Stomach (tissue), 9 donors: ENCODE results near the gene ZNF611. TPM values are rescaled to one million over a fixed set of nuclear protein-coding genes. Genes with fewer than 3 reads are reported as not detected.
"Not testable (repeated sequence)": the region's sequence is repeated elsewhere in the genome, so short reads cannot be mapped to it uniquely, and the experiment has no call there.

Experiments used
- DNase-seq, 2 donors: peaks; one replicate each; pipeline versions ENCODE4 v3.0.0 to v3.0.0-alpha.2; 2013 to 2019
- H3K27ac ChIP-seq, 5 donors: fragments of 200-600 bp in 4 of 5; sonication (generic) in 4 of 5; one replicate each; pipeline ENCODE4 v1.5.1; 2013 to 2019; ENCODE audit warnings: mild to moderate bottlenecking in 1 of 5, moderate library complexity in 1 of 5
- H3K27me3 ChIP-seq, 3 donors: fragments of 200-600 bp; sonication (generic); one replicate each; pipeline ENCODE4 v1.5.1; 2017 to 2019; ENCODE audit warnings: mixed run types in 1 of 3
- H3K36me3 ChIP-seq, 4 donors: fragments of 200-600 bp; sonication (generic); 1 replicate in 3 of 4; 2 replicates in 1 of 4; pipeline ENCODE4 v1.5.1; 2016 to 2019
- H3K4me1 ChIP-seq, 4 donors: fragments of 200-600 bp; sonication (generic); one replicate each; pipeline ENCODE4 v1.5.1; 2016 to 2019
- H3K4me3 ChIP-seq, 4 donors: fragments of 200-600 bp; sonication (generic) in 3 of 4; one replicate each; pipeline ENCODE4 v1.5.1; 2016 to 2019; ENCODE audit warnings: mild to moderate bottlenecking in 1 of 4
- H3K9me3 ChIP-seq, 4 donors: fragments of 200-600 bp; sonication (generic); one replicate each; pipeline ENCODE4 v1.5.1; 2016 to 2019
- EP300 ChIP-seq: sonication (generic); formaldehyde crosslinking; IDR thresholded peaks from one replicate; pipeline ENCODE4 v1.6.1; 2017; ENCODE audit warnings: antibody characterized with exemption
- POLR2A ChIP-seq, 4 donors: fragments of 450-650 bp; IDR thresholded peaks; one replicate each; pipeline ENCODE4 v1.6.1; 2016; ENCODE audit warnings: antibody characterized with exemption in 4 of 4, control low read depth in 2 of 4, mild to moderate bottlenecking in 1 of 4, moderate library complexity in 1 of 4
- POLR2AphosphoS5 ChIP-seq, 3 donors: sonication (generic); formaldehyde crosslinking; IDR thresholded peaks; one replicate each; pipeline ENCODE4 v1.6.1; 2016; ENCODE audit warnings: antibody characterized with exemption in 3 of 3
- WGBS, 5 donors: extraction: QIAGEN DNeasy Blood & Tissue Kit in 3 of 5; methylation state at CpG; one replicate each; pipeline versions ENCODE4 v1.1.5 to v1.1.7; 2013 to 2018; 5-methylcytosine and 5-hydroxymethylcytosine counted together
- intact Hi-C: fragments of 100-400 bp; cut with DNase I; formaldehyde crosslinking; loops from one replicate; pipeline ENCODE4 v1.15.1; 2023; ENCODE audit warnings: low total_unique reads
- polyA plus RNA-seq, 3 donors: library from polyadenylated mRNA; stranded (reverse); fragments of 200-250 nt; gene quantifications; one replicate each; pipeline ENCODE4 v1.2.3, GENCODE V29; 2013
- total RNA-seq, 5 donors: library from RNA; depleted of rRNA; stranded (reverse); fragments of >200 nt; gene quantifications; one replicate each; pipeline versions ENCODE4 v1.1.0 to v1.2.3, GENCODE V29; 2014 to 2016
- TF ChIP-seq, protein P1 (sequence below), 7 experiments: fragments of 450-650 bp in 4 of 7; fragments of 200-600 bp in 3 of 7; sonication (generic) in 3 of 7; IDR thresholded peaks; one replicate each; pipeline ENCODE4 v1.5.1; 2016 to 2019; ENCODE audit warnings: antibody characterized with exemption in 7 of 7, control low read depth in 2 of 7, mild to moderate bottlenecking in 1 of 7
- donor health status: healthy with polysubstance abuse.
- donor health status: Bipolar disorder and iron deficiency.
- donor health status: healthy.

The ZNF611 gene
- total and polyA plus RNA-seq, 8 donors = 1.6 to 58.5 (median 6.3) TPM

DNA sequence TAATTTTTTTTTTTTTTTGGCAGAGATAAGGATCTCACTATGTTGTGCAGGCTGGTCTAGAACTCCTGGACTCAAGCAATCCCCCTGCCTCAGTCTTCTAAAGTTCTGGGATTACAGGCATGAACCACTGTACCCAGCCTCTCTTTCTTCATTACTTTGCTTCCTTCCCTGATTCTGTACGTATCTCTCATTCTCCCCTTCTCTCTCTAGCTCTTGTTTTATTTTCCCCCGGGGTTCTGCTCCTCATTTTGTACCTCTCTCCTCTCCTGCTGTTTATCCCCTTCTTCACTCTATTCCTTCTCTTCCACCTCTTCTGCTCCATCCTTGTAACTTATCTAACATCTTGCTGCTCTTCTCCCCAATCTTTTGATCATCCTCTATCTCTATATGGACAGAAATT lies 46.5 kb downstream of the ZNF611 start:
- H3K27me3 ChIP-seq = no peaks in the 10 kb centered on the region
- DNase-seq = no peak
- H3K27ac ChIP-seq = peak overlapping the region in 1 of 5 donors; percentile 90
- TF ChIP-seq, protein P1, sequence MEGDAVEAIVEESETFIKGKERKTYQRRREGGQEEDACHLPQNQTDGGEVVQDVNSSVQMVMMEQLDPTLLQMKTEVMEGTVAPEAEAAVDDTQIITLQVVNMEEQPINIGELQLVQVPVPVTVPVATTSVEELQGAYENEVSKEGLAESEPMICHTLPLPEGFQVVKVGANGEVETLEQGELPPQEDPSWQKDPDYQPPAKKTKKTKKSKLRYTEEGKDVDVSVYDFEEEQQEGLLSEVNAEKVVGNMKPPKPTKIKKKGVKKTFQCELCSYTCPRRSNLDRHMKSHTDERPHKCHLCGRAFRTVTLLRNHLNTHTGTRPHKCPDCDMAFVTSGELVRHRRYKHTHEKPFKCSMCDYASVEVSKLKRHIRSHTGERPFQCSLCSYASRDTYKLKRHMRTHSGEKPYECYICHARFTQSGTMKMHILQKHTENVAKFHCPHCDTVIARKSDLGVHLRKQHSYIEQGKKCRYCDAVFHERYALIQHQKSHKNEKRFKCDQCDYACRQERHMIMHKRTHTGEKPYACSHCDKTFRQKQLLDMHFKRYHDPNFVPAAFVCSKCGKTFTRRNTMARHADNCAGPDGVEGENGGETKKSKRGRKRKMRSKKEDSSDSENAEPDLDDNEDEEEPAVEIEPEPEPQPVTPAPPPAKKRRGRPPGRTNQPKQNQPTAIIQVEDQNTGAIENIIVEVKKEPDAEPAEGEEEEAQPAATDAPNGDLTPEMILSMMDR (IDR thresholded peaks at IDR 0.05) = no peak
- TF ChIP-seq POLR2A (IDR thresholded peaks at IDR 0.05) (no peak), EP300 (no peak), POLR2AphosphoS5 (IDR thresholded peaks at IDR 0.05) (no peak)
- peaks cover 8 to 37% (median 26%) of the 10 kb centered on the region in 4 donors for H3K4me1 ChIP-seq
- WGBS, 5 donors = 82 to 97% (median 90%) methylated on average over 2 of the region's 2 CpGs
- H3K4me3 ChIP-seq = no peak overlapping the region
- intact Hi-C loops = no loop called here
- no peaks in the 10 kb centered on the region for H3K9me3 ChIP-seq
- H3K36me3 ChIP-seq = peaks cover 0 to 10% (median 5%) of the 10 kb centered on the region in 4 donors

DNA sequence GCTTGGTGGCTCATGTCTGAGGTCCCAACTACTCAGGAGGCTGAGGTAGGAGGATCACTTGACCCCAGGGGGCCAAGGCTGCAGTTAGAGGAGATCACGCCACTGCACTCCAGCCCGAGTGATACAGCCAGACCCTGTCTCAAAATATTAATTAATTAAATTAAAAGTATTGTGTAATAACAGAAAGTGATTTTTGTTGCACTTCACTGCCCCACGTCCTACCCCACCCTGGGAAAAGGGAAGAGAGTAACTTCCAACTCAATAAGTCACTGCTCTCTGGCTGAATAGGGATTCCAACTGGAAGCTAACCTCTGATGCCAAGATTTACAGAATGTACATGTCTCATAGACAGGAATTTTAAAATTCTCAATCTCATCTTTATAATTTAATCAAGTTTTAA lies 47.2 kb downstream of the ZNF611 start:
- H3K4me3 ChIP-seq = no peak overlapping the region
- no peak for DNase-seq
- peaks cover 8 to 37% (median 26%) of the 10 kb centered on the region in 4 donors for H3K4me1 ChIP-seq
- H3K27me3 ChIP-seq = no peaks in the 10 kb centered on the region
- H3K27ac ChIP-seq = no peak overlapping the region
- WGBS, 5 donors = 85 to 97% (median 92%) methylated on average over 3 of the region's 3 CpGs
- H3K36me3 ChIP-seq = peaks cover 0 to 10% (median 5%) of the 10 kb centered on the region in 4 donors
- intact Hi-C loops = no loop called here
- no peak for TF ChIP-seq POLR2AphosphoS5 (IDR thresholded peaks at IDR 0.05)
- no peak for TF ChIP-seq EP300
- TF ChIP-seq, protein P1 (IDR thresholded peaks at IDR 0.05) = no peak
- no peak for TF ChIP-seq POLR2A (IDR thresholded peaks at IDR 0.05)
- H3K9me3 ChIP-seq = no peaks in the 10 kb centered on the region

DNA sequence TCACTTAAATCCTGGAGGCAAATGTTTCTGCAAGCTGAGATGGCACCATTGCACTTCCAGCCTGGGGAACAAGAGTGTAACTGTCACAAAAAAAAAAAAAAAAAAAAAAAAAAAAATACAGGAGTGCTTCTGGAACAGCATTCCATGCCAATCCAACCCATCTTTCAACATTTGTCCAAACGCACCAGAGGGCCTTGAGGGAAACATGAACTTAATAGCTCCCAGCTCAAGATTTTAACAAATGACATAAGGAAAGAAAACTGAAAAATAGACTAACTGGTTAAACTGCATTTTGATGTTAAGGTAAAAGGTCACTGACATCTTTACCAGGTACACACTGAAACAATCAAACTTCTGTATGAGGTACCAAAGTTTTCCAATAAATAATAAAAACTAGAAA lies 49.0 kb downstream of the ZNF611 start:
- no peak overlapping the region for H3K4me3 ChIP-seq
- 43 to 63% (median 57%) methylated on average over 1 of the region's 1 CpG for WGBS, 5 donors
- peaks cover 0 to 10% (median 5%) of the 10 kb centered on the region in 4 donors for H3K36me3 ChIP-seq
- peaks cover 4 to 31% (median 20%) of the 10 kb centered on the region in 4 donors for H3K4me1 ChIP-seq
- H3K9me3 ChIP-seq = no peaks in the 10 kb centered on the region
- TF ChIP-seq, protein P1 (IDR thresholded peaks at IDR 0.05) = no peak
- TF ChIP-seq EP300 (no peak), POLR2AphosphoS5 (IDR thresholded peaks at IDR 0.05) (no peak), POLR2A (IDR thresholded peaks at IDR 0.05) (no peak)
- intact Hi-C loops = no loop called here
- H3K27me3 ChIP-seq = no peaks in the 10 kb centered on the region
- peak in 1 of 2 donors; percentile 25 for DNase-seq
- no peak overlapping the region for H3K27ac ChIP-seq

DNA sequence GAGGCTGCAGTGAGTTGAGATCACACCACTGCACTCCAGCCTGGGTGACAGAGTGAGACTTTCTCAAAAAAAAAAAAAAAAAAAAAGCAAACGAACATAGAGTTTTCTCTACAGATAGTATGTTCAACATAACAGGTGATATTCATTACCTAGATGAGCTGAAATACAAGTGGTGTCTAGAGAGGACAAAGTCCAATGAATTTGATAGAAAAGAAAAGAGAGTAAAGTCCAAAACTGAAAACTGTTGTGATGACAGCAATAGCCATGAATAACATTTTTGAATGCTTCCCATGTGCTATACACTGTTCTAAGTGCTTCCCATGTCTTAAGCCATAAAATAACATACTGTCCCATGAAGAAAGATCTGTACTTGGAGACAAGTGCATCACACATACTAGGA lies 53.6 kb downstream of the ZNF611 start:
- WGBS, 5 donors = 40 to 75% (median 60%) methylated on average over 1 of the region's 1 CpG
- intact Hi-C loops, H3K4me3 ChIP-seq: not testable (repeated sequence)

DNA sequence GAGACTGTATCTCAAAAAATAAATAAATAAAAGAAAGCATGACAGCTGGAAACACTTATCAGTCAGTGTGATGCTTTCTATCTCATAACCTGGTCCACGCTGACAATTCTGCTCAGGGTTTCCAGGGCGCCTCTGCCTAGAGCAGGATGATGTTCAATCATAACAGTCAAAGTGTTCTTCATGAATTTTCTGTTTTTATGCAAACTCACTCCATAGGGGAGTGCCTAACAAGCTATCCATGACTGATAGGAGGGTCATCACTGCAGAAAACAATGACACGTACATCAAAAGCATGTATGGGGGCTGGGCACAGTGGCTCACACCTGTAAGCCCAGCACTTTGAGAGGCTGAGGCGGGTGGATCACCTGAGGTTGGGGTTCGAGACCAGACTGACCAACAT lies 55.2 kb downstream of the ZNF611 start:
- no peaks in the 10 kb centered on the region for H3K27me3 ChIP-seq
- H3K27ac ChIP-seq = no peak overlapping the region
- H3K36me3 ChIP-seq = peaks cover 0 to 5% (median 3%) of the 10 kb centered on the region in 4 donors
- no peak overlapping the region for H3K4me3 ChIP-seq
- H3K9me3 ChIP-seq = peaks cover 0 to 7% (median 3%) of the 10 kb centered on the region in 4 donors
- WGBS, 5 donors = 92 to 98% (median 96%) methylated on average over 5 of the region's 5 CpGs
- intact Hi-C loops = no loop called here
- DNase-seq = no peak
- TF ChIP-seq POLR2A (IDR thresholded peaks at IDR 0.05) (no peak), EP300 (no peak), POLR2AphosphoS5 (IDR thresholded peaks at IDR 0.05) (no peak)
- TF ChIP-seq, protein P1 (IDR thresholded peaks at IDR 0.05) = no peak
- H3K4me1 ChIP-seq = no peaks in the 10 kb centered on the region

More for the DNA sequence above, 53.6 kb downstream of the ZNF611 start:
- not testable (repeated sequence) for H3K4me1 ChIP-seq, DNase-seq, H3K27ac ChIP-seq, H3K27me3 ChIP-seq, H3K9me3 ChIP-seq, H3K36me3 ChIP-seq

DNA sequence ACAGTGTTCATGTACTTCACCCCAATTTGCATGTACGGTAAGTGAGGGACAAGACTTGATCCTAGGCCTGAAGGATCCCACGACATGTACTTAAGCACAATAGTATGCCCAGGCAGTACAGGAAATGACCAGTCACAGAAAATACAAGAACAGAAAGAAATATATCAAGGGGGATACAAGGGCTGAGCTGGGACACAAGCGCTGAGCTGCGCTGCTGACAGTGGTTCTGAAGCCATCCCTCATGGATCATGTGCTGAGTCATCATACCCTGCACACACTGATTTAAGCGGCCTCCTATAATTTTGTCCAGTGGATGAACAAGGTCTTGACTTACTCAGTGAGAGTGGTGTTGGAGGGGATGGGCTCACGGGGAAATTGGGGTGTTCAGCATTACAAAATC lies 59.6 kb downstream of the ZNF611 start:
- H3K36me3 ChIP-seq, DNase-seq, H3K4me3 ChIP-seq, intact Hi-C loops, H3K27me3 ChIP-seq, H3K27ac ChIP-seq, H3K4me1 ChIP-seq: not testable (repeated sequence)
- WGBS, 5 donors = 92 to 96% (median 96%) methylated on average over 6 of the region's 6 CpGs
- peaks cover 0 to 12% (median 5%) of the 10 kb centered on the region in 4 donors for H3K9me3 ChIP-seq
